Transverse colon (tissue), 4 donors: ENCODE measurements around the gene IQCK. TPM values are rescaled to one million over a fixed set of nuclear protein-coding genes. Genes with fewer than 3 reads are reported as not detected.

Source experiments
- DNase-seq: peaks from one replicate; pipeline ENCODE4 v3.0.0-alpha.2; 2019
- H3K27ac ChIP-seq, 4 donors: fragments of 200-600 bp; sonication (generic); 2 replicates each; pipeline ENCODE4 v1.5.1; 2016 to 2018; ENCODE audit warnings: inconsistent platforms in 4 of 4
- H3K27me3 ChIP-seq: fragments of 200-600 bp; sonication (generic); 2 replicates; pipeline ENCODE4 v1.5.1; 2017; ENCODE audit warnings: inconsistent platforms
- H3K36me3 ChIP-seq, 4 donors: fragments of 200-600 bp; sonication (generic); 2 replicates each; pipeline ENCODE4 v1.5.1; 2017 to 2019; ENCODE audit warnings: inconsistent platforms in 4 of 4
- H3K4me1 ChIP-seq, 4 donors: fragments of 200-600 bp; sonication (generic); 2 replicates each; pipeline ENCODE4 v1.5.1; 2017 to 2020; ENCODE audit warnings: inconsistent platforms in 4 of 4
- H3K4me3 ChIP-seq, 4 donors: fragments of 200-600 bp; sonication (generic); 1 replicate in 1 of 4; 2 replicates in 3 of 4; pipeline versions ENCODE4 v1.5.1 to v1.6.1; 2017 to 2019; ENCODE audit warnings: inconsistent platforms in 4 of 4
- H3K9me3 ChIP-seq, 2 donors: fragments of 200-600 bp; sonication (generic); 2 replicates each; pipeline ENCODE4 v1.5.1; 2017 to 2019; ENCODE audit warnings: inconsistent platforms in 2 of 2
- EP300 ChIP-seq: sonication (generic); formaldehyde crosslinking; IDR thresholded peaks from one replicate; pipeline ENCODE4 v1.6.1; 2017; ENCODE audit warnings: antibody characterized with exemption, low read depth
- POLR2A ChIP-seq: fragments of 450-650 bp; IDR thresholded peaks from one replicate; pipeline ENCODE4 v1.6.1; 2016; ENCODE audit warnings: antibody characterized with exemption, mild to moderate bottlenecking, moderate library complexity
- POLR2AphosphoS5 ChIP-seq, 3 donors: sonication (generic); formaldehyde crosslinking; IDR thresholded peaks; one replicate each; pipeline ENCODE4 v1.6.1; 2016; ENCODE audit warnings: antibody characterized with exemption in 3 of 3
- WGBS, 2 donors: methylation state at CpG; one replicate each; pipeline ENCODE4 v1.1.5; 2018; ENCODE audit warnings: low coverage in 1 of 2; 5-methylcytosine and 5-hydroxymethylcytosine counted together
- in situ Hi-C, 4 donors: fragments of 200-750 bp; cut with MboI; loops; one replicate each; pipeline versions ENCODE4 v1.15.0 to v1.15.1; 2017; ENCODE audit warnings: low sequenced_read_pairs in 3 of 4, low pct_ligation_motif_present in 1 of 4, low pct_unique_long_range_greater_than_20kb in 1 of 4
- intact Hi-C: fragments of 100-400 bp; cut with DNase I; formaldehyde crosslinking; loops from one replicate; pipeline ENCODE4 v1.15.1; 2023; ENCODE audit warnings: low total_unique reads
- total RNA-seq, 4 donors: library from RNA; depleted of rRNA; stranded (reverse); fragments of >200 nt; gene quantifications; one replicate each; pipeline ENCODE4 v1.1.0, GENCODE V29; 2016
- TF ChIP-seq, protein P1 (sequence below), 5 experiments: fragments of 200-600 bp in 3 of 5; fragments of 450-650 bp in 2 of 5; sonication (generic) in 3 of 5; IDR thresholded peaks; 1 replicate in 2 of 5; 2 replicates in 3 of 5; pipeline ENCODE4 v1.5.1; 2016 to 2017; ENCODE audit warnings: antibody characterized with exemption in 5 of 5, inconsistent platforms in 3 of 5, mild to moderate bottlenecking in 2 of 5, moderate library complexity in 1 of 5

Gene IQCK
- total RNA-seq, 4 donors from 2014 or later = 8.3 to 18.2 (median 12.7) TPM

DNA sequence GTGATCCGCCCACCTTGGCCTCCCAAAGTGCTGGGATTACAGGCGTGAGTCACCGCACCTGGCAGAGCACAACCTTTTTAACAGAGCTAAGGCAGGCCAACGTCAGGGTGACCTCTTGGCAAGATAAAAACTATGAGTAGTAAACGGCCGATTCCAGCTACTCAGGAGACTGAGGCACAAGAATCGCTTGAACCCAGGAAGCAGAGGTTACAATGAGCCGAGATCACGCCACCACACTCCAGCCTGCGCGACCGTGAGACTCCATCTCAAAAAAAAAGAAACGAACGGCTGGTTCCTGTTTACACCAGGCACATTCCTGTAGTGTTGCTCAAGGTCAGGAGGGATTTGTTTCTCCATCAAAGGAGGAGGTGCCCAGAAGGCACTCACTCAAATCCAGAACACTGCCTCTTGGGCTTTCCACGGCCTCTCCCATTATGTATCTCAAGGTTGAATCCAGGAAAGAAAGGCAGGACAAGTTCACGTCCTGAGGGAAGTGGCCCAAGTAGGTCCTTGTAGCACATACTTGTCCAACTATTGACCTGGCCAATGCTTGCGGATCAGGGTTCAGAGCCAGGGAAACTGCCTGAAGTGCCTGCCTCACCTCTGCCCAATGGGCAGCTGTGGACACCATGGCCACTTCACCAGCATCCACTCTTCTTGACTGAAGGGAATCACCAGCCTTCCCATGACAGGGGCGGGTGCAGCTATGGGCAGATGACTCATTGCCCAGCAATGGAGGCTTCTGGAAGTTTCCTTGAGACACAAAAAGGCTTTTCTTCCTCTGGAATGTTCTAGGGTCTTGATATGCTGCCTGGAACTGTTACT is 13.5 kb upstream of the IQCK start:
- WGBS, 2 donors = 76 to 92% methylated on average over 4 to 17 of the region's 18 CpGs
- peaks cover 4 to 20% (median 14%) of the 10 kb centered on the region in 4 donors for H3K4me1 ChIP-seq
- TF ChIP-seq POLR2A = no peak
- TF ChIP-seq POLR2AphosphoS5 (IDR thresholded peaks at IDR 0.05) = peak in 2 of 3 donors; percentile 18 to 37
- H3K9me3 ChIP-seq = no peaks in the 10 kb centered on the region
- no peak overlapping the region for H3K4me3 ChIP-seq
- intact Hi-C loops (no loop called here), in situ Hi-C loops (loop anchor here in 1 of 4 donors (25.0 kb wide), 1 partner anchor 183 kb away; the partner anchor contains the start of gene GPRC5B)
- peak overlapping the region; percentile 41 to 61 (median 54) for H3K27ac ChIP-seq
- peaks cover 0 to 7% (median 3%) of the 10 kb centered on the region in 4 donors for H3K36me3 ChIP-seq
- no peaks in the 10 kb centered on the region for H3K27me3 ChIP-seq
- no peak for DNase-seq

DNA sequence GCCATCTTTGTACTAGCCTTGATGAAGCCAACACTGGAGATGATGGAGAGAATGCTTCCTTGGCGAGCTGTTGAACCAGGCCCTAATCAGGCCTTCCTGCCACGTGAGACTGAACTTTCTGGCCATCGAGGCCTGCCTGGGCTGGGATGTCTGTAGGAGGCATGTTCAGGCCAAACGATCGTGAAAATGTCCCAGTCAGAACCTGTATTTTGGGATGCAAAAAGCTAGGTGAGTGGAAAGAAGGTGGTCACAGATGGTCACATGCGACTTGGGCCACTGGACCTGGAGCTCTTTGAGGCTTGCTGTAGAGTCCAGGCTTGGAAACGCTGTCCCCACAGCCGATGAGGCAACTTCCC is 12.9 kb upstream of the IQCK start:
- TF ChIP-seq EP300 = no peak
- TF ChIP-seq POLR2AphosphoS5 (IDR thresholded peaks at IDR 0.05) = no peak
- TF ChIP-seq, protein P1, sequence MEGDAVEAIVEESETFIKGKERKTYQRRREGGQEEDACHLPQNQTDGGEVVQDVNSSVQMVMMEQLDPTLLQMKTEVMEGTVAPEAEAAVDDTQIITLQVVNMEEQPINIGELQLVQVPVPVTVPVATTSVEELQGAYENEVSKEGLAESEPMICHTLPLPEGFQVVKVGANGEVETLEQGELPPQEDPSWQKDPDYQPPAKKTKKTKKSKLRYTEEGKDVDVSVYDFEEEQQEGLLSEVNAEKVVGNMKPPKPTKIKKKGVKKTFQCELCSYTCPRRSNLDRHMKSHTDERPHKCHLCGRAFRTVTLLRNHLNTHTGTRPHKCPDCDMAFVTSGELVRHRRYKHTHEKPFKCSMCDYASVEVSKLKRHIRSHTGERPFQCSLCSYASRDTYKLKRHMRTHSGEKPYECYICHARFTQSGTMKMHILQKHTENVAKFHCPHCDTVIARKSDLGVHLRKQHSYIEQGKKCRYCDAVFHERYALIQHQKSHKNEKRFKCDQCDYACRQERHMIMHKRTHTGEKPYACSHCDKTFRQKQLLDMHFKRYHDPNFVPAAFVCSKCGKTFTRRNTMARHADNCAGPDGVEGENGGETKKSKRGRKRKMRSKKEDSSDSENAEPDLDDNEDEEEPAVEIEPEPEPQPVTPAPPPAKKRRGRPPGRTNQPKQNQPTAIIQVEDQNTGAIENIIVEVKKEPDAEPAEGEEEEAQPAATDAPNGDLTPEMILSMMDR (IDR thresholded peaks at IDR 0.05) = no peak
- TF ChIP-seq POLR2A = no peak
- in situ Hi-C loops = loop anchor here in 1 of 4 donors (25.0 kb wide), 1 partner anchor 182 kb away; the partner anchor contains the start of gene GPRC5B

DNA sequence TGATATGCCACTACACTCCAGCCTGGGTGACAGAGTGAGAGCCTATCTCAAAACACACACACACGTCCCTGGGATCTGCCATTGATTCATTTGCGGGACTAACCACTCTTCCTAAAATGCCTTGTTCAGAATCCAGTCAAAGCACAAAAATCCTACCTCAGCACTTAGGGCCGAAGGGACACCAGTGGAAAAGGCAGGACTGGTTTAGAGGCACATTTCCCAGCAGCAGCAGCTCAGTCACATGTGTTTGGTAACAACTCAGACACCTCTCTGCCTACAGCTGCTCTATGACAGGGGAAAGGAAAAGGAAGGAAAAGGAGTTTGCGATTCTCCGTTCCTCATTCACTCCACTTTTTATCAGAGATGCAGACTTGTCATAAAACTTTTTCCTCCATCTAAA is 12.2 kb upstream of the IQCK start:
- H3K4me1 ChIP-seq = peaks cover 0 to 7% (median 3%) of the 10 kb centered on the region in 4 donors
- no peak for DNase-seq
- peak overlapping the region in 2 of 4 donors; percentile 54 to 61 for H3K27ac ChIP-seq
- intact Hi-C loops = no loop called here
- no peaks in the 10 kb centered on the region for H3K9me3 ChIP-seq
- in situ Hi-C loops = loop anchor here in 1 of 4 donors (25.0 kb wide), 1 partner anchor 181 kb away; the partner anchor contains the start of gene GPRC5B
- H3K27me3 ChIP-seq = no peaks in the 10 kb centered on the region
- 89% methylated on average over 5 of the region's 5 CpGs; no CpG with 5 or more reads in 1 of the 2 donors for WGBS, 2 donors
- no peak overlapping the region for H3K4me3 ChIP-seq
- no peak for TF ChIP-seq EP300
- TF ChIP-seq, protein P1 (IDR thresholded peaks at IDR 0.05) = no peak
- TF ChIP-seq POLR2AphosphoS5 (IDR thresholded peaks at IDR 0.05) = no peak
- TF ChIP-seq POLR2A = no peak
- peaks cover 0 to 7% (median 3%) of the 10 kb centered on the region in 4 donors for H3K36me3 ChIP-seq

More for the DNA sequence above, 12.9 kb upstream of the IQCK start:
- no peaks in the 10 kb centered on the region for H3K27me3 ChIP-seq
- 96% methylated on average over 8 of the region's 8 CpGs; no CpG with 5 or more reads in 1 of the 2 donors for WGBS, 2 donors
- no peak overlapping the region for H3K4me3 ChIP-seq
- no peak for DNase-seq
- H3K36me3 ChIP-seq = peaks cover 0 to 7% (median 3%) of the 10 kb centered on the region in 4 donors
- no peaks in the 10 kb centered on the region for H3K9me3 ChIP-seq
- H3K27ac ChIP-seq = peak overlapping the region; percentile 41 to 61 (median 54)
- H3K4me1 ChIP-seq = peaks cover 4 to 14% (median 8%) of the 10 kb centered on the region in 4 donors
- intact Hi-C loops = no loop called here

DNA sequence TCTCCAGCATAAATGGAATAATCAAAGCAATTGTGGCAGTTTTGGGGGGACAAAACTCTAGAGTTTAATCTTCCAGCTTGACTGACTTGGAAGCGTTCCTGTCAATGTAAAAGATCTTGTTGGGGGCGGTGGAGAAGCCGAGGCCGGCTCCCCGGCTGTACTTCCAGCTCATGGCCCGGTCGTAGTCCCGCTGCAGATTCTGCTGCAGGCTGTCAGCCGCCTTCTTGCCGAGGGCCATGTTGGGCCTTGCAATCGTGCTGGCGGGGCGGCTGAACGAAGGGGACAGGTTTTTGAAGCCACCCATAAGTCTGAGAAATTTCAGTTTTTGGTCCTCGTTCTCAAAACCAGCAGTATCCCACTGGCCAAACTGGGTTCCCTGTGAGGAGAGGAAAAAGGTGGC is 11.2 kb upstream of the IQCK start:
- H3K4me1 ChIP-seq = peaks cover 0 to 4% (median 0%) of the 10 kb centered on the region in 4 donors
- peaks cover 0 to 7% (median 3%) of the 10 kb centered on the region in 4 donors for H3K36me3 ChIP-seq
- no peaks in the 10 kb centered on the region for H3K27me3 ChIP-seq
- H3K27ac ChIP-seq = no peak overlapping the region
- no peaks in the 10 kb centered on the region for H3K9me3 ChIP-seq
- in situ Hi-C loops (loop anchor here in 1 of 4 donors (25.0 kb wide), 1 partner anchor 180 kb away; the partner anchor contains the start of gene GPRC5B), intact Hi-C loops (no loop called here)
- TF ChIP-seq, protein P1 (IDR thresholded peaks at IDR 0.05) = no peak
- no peak for TF ChIP-seq EP300
- TF ChIP-seq POLR2A = no peak
- no peak for TF ChIP-seq POLR2AphosphoS5 (IDR thresholded peaks at IDR 0.05)
- no peak overlapping the region for H3K4me3 ChIP-seq
- no peak for DNase-seq
- WGBS, 2 donors = 95 to 100% methylated on average over 5 to 15 of the region's 15 CpGs
